GM19468 (cell line): Measurements from ENCODE around the gene SPOCD1.

Source experiments
- ATAC-seq: cut with Tn5 transposase; IDR thresholded peaks from one replicate; pipeline ENCODE4 v1.9.1; 2021; ENCODE audit warnings: mild to moderate bottlenecking, moderate library complexity, moderate number of reproducible peaks; ENCODE audit not compliant: unreplicated experiment; ENCODE audit errors: extremely low read depth

SPOCD1 gene

DNA sequence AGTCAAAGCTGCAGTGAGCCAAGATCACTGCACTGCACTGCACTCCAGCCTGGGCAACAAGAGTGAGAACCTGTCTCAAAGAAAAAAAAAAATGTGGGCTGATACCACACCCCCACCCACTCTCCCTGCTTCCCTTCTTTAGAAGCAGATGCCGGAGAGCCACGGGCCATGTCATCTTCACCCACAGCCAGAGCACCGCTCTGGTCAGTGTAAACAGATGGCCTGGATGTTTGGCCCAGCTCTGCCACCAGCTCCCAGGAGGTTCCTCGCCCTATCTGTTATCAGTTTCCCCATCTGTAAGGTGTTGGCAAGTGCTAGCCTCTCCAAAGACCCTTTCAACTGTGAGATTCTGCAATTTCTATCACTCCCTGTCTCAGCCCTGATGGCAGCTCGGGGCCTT, 39.8 kb downstream of the SPOCD1 start:
- no peak for ATAC-seq

DNA sequence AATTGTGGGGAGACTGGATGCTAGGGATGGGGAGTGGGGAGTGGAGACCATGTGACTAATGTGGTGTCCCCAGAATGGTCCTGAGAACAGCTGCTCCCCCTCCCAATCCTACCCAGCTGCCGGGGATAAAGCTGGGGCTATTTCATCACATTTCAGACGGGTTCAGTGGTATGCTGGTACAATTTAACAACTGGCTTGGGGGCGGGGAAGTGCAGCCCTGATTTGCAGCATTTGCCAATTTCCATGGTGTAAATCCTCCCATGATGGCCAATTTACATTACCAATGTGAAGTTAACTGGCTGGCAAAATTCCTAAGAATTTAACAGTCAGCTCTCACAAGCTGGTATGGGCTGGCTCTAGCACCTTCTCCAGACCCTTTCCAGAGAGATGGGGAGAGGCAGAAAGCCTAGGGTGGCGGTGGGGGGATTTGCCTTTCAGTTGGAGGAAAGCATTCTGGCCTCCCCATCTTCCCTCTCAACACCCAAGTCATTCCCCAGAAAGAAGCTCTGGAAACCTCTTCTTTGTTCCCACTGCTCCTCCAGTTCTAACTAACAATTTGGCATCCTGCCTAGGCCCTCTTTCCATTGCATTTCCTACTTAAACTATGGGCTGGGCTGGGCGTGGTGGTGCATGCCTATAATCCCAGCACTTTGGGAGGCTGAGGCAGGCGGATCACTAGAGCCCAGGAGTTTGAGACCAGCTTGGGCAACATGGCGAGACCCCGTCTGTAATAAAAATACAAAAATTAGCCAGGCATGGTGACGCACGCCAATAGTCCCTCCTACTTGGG, 40.4 kb downstream of the SPOCD1 start:
- ATAC-seq = no peak

DNA sequence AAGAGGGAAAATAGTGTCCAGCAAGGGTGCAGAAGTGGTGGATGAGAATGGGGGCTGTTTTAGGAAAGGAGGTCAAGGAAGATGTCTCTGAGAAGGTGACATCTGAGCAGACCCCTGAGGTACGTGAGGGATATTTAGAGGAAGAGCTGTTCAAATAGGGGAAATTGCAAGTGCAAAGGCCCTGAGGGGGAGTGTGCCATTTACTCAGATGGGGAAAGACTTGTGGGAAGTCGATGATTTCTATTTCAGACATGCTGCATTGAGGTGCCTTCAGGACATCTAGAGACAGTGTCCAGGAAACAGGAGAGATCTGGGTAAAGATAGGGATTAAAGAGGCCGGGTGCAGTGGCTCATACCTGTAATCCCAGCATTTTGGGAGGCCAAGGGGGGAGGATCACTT, 41.3 kb downstream of the SPOCD1 start:
- no peak for ATAC-seq

DNA sequence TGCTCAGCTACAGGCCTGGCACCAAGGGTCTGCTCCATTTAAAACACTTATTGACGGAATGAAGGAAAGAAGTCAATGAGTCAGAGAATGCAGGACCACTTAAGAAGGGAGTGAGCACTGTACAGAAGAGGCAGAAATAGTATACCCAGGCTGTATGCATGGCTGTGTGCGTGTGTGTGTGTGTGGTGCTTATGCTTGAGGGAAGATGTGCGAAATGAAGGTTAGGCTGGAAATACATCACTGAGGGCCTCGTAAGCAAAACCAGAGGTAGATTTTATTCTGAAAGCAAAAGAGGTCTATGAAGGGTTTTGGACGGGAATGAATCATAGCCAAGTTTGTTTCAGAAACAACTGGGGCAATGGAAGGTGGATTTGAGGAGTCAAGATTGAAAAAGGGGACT, 42.0 kb downstream of the SPOCD1 start:
- ATAC-seq = no peak

DNA sequence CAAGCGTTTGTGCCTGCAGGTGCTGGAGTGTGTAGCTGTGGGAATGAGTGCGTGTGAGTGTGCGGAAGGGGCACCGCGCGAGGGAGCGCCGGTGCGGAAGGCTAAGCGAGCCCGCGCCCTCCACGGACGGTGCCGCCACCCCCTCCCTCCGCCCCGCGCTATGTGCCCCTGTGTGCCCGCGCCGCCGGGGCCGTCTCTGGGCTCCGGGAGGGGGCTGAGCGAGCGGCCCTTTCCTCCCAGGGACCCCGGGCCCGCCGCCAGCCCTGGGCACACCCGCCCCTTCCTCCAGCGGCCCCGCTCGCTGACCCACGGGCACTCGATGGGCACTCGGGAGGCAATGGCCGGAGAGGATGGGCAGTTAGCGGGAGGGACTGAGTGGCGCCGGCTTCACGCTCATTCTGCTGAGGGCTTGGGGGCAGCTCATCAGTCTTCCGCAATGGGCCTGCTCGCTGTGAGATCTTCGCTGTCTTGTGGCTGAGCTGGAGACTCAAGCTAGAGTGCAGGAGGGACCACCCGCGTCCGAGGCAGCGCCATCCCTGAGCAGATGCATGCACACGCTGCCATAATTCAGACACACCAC, 43.1 kb downstream of the SPOCD1 start:
- no peak for ATAC-seq

DNA sequence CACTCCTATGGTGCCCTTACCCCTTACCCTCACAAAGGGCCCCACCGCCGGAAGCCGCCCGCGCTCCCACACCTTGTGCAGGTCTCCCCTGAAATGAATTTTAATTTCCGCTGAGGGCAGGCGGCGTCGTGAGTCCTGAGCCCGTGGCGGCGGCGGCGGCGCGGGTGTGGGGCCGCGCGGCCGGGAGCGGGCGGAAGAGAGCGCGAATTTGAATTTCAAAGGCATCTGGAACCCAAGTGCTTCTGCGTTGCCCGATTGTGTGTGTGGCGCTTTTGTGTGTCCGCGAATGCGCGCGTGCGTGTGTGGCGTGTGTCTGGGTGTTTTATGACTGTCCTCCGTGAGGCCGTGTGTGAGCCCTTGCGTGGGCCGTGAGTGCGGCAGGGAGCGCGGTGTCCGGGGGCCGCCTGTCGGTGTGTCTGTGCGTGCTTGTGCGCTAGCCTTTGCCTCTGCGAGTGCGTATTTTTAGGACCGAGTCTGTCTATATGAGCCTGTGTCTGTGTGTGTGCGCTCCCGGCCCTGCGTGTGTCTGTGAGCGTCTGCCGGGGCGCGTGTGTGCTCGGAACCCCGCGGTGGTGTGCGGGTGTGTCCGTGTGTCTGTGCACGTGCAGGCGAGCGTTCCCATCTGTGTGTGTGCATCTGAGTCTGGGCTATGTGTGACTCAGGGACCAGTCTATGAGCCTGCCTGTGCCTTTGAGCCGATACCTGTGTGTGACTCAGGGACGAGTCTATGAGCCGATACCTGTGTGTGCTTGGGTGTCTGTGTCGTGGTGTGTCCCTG, 43.7 kb downstream of the SPOCD1 start:
- ATAC-seq = no peak

DNA sequence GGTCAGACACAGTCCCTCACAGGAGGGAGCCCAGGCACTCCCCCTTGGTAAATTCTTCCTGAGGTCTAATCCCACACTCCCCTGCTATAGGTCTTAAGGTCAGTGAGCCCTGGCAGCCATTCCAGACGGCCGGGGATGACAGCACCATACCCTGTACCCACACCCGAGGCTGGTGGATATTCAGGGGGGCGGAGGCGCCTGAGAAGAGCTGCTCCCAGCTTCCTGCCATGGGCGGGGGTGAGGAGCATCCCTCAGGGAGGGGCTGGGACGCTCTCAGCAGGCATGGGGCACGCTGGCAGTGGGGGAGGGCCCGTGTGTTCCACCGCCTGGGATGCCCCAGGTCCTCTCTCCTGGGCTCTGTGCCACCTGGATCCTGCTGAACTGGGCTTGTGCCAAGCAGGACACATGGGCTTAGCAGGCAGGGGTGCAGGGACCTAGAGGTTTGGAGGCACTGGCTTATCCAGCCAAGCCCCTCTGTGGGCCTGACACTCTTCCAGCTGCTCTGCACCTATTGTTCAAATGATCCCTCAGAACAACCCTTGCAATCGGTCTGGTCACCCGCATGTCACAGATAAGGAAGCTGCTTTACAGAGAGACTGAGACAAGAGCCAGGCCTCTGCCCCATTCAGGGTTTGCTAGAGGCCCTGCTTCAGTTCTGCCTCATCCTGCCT, 46.0 kb downstream of the SPOCD1 start:
- ATAC-seq = no peak

DNA sequence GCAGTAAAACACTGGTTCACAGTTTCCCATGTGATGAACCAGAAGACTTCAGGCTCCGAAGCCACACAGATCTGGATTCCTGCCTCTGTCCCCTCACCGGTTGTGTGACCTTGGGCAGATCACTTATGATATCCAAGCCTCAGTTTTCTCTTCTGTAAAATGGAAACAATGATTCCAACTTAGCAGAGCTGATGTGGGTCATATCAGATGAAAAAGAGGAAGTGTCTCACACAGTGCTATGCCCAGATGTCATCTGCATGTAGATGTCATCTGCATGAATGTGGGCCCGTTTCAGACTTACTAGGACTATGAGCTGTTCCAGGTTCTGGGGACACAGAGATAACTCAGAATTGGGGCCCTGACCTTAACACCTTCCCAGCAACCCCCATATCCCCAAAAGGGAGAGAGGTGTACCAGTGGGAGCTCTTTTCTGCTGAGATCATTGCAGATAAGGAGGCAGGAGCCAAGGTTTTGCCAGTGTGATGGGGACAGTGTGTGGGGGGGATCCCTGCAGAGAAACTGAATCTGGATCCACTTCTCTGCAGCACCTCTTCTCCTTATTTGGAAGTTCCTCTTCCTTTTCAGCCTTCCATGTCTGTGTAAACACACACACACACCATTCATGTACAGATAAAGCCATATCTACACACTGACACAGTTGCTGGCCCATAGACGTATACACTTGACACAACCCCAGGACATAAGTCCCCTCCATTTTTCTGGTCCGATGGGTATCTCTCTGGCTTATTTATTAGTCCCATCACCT, 46.7 kb downstream of the SPOCD1 start:
- ATAC-seq = no peak

DNA sequence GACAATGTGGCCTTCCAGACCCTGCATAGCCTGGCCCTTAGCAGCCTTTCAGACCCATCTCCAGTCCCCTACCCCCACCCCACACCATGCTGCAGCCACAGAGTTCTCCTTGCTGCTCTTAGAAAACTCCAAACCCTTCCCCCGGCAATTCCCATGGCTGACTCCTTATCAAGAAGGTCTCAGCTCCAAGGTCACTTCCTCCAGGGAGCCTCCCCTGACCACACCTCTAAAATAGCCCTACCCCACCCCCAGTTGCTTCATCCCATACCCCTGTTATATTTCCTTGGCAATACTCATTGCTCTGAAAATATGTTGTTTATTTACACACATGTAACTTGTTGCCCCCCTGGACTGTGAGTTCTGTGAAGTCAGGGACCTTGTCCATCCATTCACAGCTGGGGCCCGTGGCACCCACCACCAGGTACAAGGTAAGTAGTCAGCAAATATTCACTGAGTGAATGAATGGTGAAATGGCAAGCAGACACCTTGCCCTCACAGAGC, 47.4 kb downstream of the SPOCD1 start:
- ATAC-seq = no peak

DNA sequence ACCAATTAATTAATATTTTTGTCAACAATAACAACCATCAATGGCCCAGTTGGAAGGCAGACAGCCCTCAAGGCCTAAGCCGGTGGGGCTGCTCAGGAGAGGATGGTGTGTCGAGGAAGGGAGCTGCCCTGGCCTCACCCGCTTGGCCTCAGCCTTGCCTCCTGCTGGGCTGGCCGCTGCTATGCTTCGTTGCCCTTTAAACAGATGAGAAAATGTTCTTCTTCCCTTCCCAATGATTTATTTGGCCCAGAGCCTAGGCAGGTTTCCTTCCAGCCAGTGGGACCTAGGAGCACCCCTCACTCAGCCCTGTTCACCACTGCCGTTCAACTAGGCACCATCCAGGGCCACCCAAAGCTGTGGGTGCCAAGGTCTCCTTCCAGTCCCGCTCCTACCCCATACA, 48.6 kb downstream of the SPOCD1 start:
- no peak for ATAC-seq

DNA sequence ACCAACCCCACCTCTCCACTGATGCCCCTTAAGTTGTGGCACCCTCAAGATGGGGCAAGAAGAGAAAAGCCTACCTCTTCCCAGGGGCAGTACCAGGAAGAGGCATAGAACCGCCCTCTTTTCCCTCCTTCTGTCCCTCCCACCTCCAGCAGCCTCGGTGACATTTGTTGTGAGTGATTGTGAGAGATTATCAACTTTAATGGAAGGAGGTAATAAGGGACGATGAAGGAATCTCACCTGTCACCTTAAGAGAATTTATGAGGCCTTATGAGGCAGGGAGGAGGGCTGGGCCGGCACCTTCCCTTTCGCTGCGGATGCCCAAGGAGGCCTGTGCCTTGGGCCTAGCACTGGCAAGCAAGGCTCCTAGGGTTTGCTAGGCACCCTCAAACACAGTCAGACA, 50.3 kb downstream of the SPOCD1 start:
- no peak for ATAC-seq

DNA sequence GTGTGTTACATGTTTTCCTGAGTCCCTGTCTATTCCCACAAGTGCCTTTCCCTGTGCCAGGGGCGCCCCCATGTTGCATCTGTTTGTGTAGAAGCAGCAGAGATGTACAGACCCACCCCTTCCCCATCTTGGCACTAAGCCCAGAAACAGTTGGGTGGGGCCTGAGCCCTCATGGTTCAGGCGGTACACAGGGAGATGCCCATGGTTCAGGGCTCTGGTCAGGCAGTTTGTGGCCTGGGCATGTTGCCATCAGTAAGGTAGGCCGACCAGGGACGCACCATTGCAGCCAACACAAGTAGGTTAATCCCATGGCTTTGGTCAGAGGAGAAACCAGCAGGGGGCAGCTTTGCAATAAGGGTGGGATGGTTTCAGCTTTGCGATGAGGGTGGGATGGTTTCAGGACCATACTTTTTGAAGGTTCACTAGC, 50.8 kb downstream of the SPOCD1 start:
- ATAC-seq = no peak

DNA sequence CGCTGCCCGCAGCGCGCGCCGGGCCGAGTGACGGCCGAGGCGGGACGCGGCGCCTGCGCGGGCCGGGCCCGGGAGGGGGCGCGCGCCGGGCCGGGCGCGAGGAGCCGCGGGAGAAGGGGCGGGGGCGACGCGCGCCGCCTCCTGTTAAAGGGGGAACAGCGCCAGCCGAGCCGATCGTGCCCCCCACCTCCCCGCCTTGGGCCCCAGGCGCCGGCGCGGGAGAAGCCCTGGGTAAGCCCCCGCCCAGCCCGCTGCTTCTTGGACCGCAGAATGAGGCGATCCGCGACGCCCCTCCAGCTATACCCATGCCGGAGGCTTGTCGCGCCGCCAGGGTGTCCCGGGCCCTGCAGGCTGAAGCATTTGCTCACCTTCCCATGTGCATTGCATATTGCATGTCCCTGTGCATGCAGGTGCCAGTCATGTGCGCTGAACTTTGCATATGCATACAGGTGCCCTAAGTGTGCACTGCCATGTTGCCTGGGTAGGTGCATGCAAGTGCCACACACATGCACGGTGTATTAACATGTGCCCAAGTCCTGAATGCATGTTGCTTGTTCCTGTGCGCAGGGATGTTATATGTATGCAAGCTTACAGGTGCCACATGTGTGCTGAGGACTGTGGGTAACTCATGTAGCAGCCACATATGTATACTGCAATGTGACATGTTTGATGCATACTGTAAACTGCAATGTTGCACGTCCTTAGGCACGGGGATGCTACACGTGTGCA, 51.3 kb downstream of the SPOCD1 start, which contains the start of gene ADGRB2:
Gene ADGRB2 (minus strand): TSS at position 29 of the 729 bp plus-strand sequence. CDS start 7,119 bp downstream, outside the sequence.
- no peak for ATAC-seq

DNA sequence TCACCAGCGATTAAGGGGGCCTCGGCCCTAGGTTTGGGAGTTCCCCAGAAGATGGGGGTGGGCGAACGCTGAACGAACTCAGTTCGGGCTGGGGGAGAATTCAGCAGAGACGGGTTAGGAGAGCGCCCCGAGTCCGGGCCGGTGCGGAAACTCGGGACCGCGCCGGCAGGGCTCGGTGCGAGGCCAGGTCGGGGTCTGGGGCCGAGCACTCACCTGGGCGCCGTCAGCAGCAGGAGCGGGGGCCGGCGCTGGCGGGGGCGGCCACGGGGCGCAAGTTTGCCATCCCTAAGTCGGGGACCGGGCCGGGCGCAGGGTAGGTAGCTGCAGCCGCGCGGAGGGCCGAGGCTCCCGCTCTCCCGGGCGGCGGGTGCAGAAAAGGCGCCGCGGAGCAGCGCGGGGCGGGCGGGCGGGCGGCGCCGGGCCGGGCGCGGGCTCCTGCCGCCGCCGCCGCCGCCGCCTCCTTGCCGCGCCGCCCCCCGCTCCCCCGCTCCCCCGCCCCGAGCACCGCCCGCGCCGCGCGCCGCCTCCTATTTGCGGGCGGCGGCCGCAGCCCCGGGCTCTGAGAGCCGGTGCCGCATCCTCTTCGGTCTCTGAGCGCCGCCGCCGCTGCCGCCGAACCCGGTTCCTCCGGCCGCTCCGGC, 52.0 kb downstream of the SPOCD1 start:
- no peak for ATAC-seq

DNA sequence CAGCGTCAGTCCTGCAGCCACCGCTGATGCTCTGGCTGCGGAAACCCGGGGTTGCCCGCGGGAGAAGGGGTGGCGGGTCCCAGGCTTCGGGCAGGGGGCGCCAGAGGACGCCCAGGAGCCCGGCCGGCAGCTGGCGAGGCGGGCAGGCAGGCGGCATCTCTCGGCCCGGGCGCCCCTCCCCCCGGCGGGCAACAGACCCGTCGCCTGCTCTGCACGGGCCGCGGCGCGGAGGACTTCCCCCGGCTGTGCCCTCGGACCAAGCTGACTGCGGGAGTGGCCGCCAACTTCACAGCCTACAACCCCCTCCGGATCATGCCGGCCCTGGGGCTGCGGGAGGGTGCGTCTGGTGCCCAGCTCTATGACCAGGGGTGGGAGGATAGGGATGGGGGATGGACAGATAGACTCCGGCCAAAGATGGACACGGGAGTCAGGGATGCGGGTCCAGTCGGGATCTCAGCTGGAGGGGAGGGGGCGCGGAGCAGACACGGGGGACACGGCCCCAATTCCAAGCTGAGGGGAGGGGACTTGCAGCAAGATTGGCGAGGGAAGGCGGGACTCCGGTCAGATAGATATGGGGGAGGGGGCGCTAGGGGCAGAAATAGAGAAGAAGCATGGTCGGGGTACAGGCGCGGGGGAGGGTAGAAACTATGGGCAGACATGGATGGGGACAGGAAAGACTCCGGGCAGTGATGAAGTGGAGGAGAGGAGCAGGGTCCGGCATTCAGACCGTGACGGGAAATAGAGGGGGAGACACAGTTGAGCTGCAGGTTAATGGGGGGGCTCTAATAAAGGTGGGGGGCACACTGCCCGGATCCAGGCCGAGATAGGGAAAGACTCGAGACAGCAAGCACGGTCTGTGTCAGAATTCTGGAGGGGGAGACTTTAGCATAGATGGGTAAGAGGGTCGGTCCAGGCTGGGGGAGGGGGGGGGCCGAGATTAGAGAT, 52.8 kb downstream of the SPOCD1 start:
- ATAC-seq = no peak

DNA sequence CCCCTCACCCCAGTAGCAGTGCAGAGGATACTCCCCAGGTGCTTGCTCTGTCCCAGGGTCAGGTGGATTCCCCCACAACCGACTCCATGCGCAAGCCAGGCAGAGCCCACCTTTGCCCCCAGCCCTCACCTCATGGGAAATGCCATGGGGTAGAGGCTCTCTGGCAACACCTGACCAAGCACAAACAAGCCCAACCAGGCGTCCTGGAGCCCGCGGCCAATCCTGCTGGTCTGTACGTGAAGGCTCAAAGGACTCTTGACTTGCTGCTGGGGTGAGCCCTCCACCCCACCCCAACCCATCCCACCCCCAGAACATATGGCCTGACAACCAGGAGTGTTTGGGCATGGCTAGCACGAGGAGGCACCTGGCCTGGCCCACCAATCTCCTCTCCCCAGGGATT, 53.5 kb downstream of the SPOCD1 start:
- no peak for ATAC-seq

DNA sequence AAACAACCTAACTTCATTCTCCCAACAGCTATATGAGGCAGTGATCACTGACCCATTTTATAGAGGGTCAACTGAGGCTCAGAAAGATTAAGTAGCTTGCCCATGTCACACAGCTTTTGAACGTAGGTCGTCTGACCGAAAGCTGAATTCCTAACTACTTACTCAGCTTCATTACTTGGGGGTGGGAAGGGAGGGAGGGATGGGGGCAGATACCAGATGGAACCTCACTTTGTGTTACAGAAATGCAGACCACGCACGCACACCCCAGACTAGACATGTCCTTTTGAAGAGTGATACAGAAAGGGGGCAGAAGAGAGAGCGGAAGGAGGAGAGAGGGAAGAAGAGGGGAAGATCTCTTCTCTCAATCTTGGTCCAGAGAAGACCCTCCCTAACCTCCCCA, 53.9 kb downstream of the SPOCD1 start:
- ATAC-seq = no peak
